GM12891 (cell line): ENCODE results near the gene PGGHG.
"Not testable (repeated sequence)": the region's sequence is repeated elsewhere in the genome, so short reads cannot be mapped to it uniquely, and the experiment has no call there.

Source experiments
- DNase-seq: peaks from one replicate; pipeline ENCODE4 v3.0.0; 2011; ENCODE audit warnings: low spot score; ENCODE audit not compliant: insufficient read length
- FAIRE-seq: peaks from 2 replicates; lab custom pipeline; 2011; peaks lifted over from hg19 to GRCh38; lab: Jason Lieb, UNC
- PAX5 ChIP-seq: IDR thresholded peaks from 2 replicates; pipeline ENCODE4 v1.6.1; 2011; ENCODE audit warnings: low read length, moderate library complexity, mild to moderate bottlenecking; ENCODE audit not compliant: insufficient read depth, severe bottlenecking
- POLR2A ChIP-seq: IDR thresholded peaks from 2 replicates; pipeline ENCODE4 v1.6.1; 2011; ENCODE audit warnings: low read depth, low read length, control low read depth
- POLR2AphosphoS5 ChIP-seq: IDR thresholded peaks from 2 replicates; pipeline ENCODE4 v1.6.1; 2011; ENCODE audit warnings: low read depth, low read length, control low read depth
- POU2F2 ChIP-seq: IDR thresholded peaks from 2 replicates; pipeline ENCODE4 v1.6.1; 2011; ENCODE audit warnings: low read depth, mild to moderate bottlenecking, control low read depth, low read length, moderate library complexity
- SPI1 ChIP-seq: IDR thresholded peaks from 2 replicates; pipeline ENCODE4 v1.6.1; 2011; ENCODE audit warnings: low read depth, low read length, control low read depth
- TAF1 ChIP-seq: IDR thresholded peaks from 2 replicates; pipeline ENCODE4 v1.6.1; 2011; ENCODE audit warnings: low read depth, low read length, control low read depth

The PGGHG gene

GRCh38 chr11:315051-315481, 26.1 kb downstream of the PGGHG start:
- no peak for FAIRE-seq
- TF ChIP-seq SPI1: no peak
- no peak for TF ChIP-seq POLR2A
- no peak for TF ChIP-seq POU2F2
- no peak for TF ChIP-seq POLR2AphosphoS5
- no peak for TF ChIP-seq TAF1
- no peak for TF ChIP-seq PAX5
- DNase-seq: no peak

- TF ChIP-seq POU2F2 (no peak), POLR2A (no peak), SPI1 (no peak), POLR2AphosphoS5 (no peak), PAX5 (no peak), TAF1 (no peak)
- no peak for FAIRE-seq
- DNase-seq: no peak
Observed at GRCh38 chr11:315516-315994, 26.6 kb downstream of the PGGHG start.

GRCh38 chr11:316031-316701, 27.2 kb downstream of the PGGHG start:
- DNase-seq (no peak), FAIRE-seq (no peak)
- 0 out of 2 replicates have a peak, but pooled peaks have one; percentile 42 for TF ChIP-seq POLR2AphosphoS5
- no peak for TF ChIP-seq TAF1

- FAIRE-seq: no peak
- DNase-seq: no peak
- TF ChIP-seq POLR2AphosphoS5 (no peak), SPI1 (no peak), POLR2A (no peak), PAX5 (no peak), POU2F2 (no peak), TAF1 (no peak)
Observed at GRCh38 chr11:316891-317301, 28.0 kb downstream of the PGGHG start.

GRCh38 chr11:317668-318404, 28.9 kb downstream of the PGGHG start:
- not testable (repeated sequence) for DNase-seq
- peak; percentile 76 for FAIRE-seq

GRCh38 chr11:318405-319120, 29.6 kb downstream of the PGGHG start:
- peak; percentile 93 for FAIRE-seq

GRCh38 chr11:319121-319887, 30.4 kb downstream of the PGGHG start:
- peak; percentile 88 for FAIRE-seq
- DNase-seq: not testable (repeated sequence)

More at GRCh38 chr11:318405-319120, 29.6 kb downstream of the PGGHG start:
- not testable (repeated sequence) for DNase-seq

- not testable (repeated sequence) for FAIRE-seq
Observed at GRCh38 chr11:319888-320273, 31.0 kb downstream of the PGGHG start.

GRCh38 chr11:324156-324555, 35.2 kb downstream of the PGGHG start:
- TF ChIP-seq POLR2AphosphoS5 (no peak), POLR2A (no peak), POU2F2 (no peak), TAF1 (no peak), PAX5 (no peak), SPI1 (no peak)
- DNase-seq (no peak), FAIRE-seq (no peak)

More at GRCh38 chr11:319888-320273, 31.0 kb downstream of the PGGHG start:
- not testable (repeated sequence) for DNase-seq

- FAIRE-seq, DNase-seq: not testable (repeated sequence)
Observed at GRCh38 chr11:324593-325517, 35.9 kb downstream of the PGGHG start.
